Keratinocyte (primary cell): ENCODE measurements around the gene GRIN2C. TPM values are rescaled to one million over a fixed set of nuclear protein-coding genes. Genes with fewer than 3 reads are reported as not detected.
"Not testable (repeated sequence)": the region's sequence is repeated elsewhere in the genome, so short reads cannot be mapped to it uniquely, and the experiment has no call there.

Experiments
- DNase-seq: peaks from one replicate; pipeline ENCODE4 v3.0.0-alpha.2; 2011; ENCODE audit warnings: low read depth, missing footprints, low spot score
- FAIRE-seq: peaks from 2 replicates; lab custom pipeline; 2011; peaks lifted over from hg19 to GRCh38; lab: Jason Lieb, UNC
- H2AFZ ChIP-seq: 2 replicates; pipeline ENCODE4 v1.6.0; 2012; ENCODE audit warnings: low read length, control low read depth, inconsistent platforms; ENCODE audit not compliant: control insufficient read depth
- H3K27ac ChIP-seq: 2 replicates; pipeline ENCODE4 v1.5.1; 2011; ENCODE audit warnings: low read length; ENCODE audit not compliant: control insufficient read depth, insufficient read depth
- H3K27me3 ChIP-seq: 3 replicates; pipeline ENCODE4 v1.6.0; 2011; ENCODE audit warnings: low read length; ENCODE audit not compliant: control insufficient read depth, insufficient read depth; ENCODE audit errors: extremely low read depth
- H3K36me3 ChIP-seq, 2 experiments: 2 replicates in 1 of 2; 3 replicates in 1 of 2; pipeline ENCODE4 v1.5.1; 2011; ENCODE audit warnings: low read length in 2 of 2, mild to moderate bottlenecking in 1 of 2; ENCODE audit not compliant: control insufficient read depth in 2 of 2, insufficient read depth in 2 of 2; ENCODE audit errors: extremely low read depth in 1 of 2
- H3K4me1 ChIP-seq: 3 replicates; pipeline ENCODE4 v1.5.1; 2011; ENCODE audit warnings: low read length; ENCODE audit not compliant: control insufficient read depth, insufficient read depth; ENCODE audit errors: extremely low read depth
- H3K4me2 ChIP-seq: 3 replicates; pipeline ENCODE4 v1.6.0; 2011; ENCODE audit warnings: low read depth, low read length; ENCODE audit not compliant: control insufficient read depth, insufficient read depth; ENCODE audit errors: extremely low read depth
- H3K4me3 ChIP-seq, 3 experiments: fragments of 200-600 bp in 1 of 3; sonication (generic) in 1 of 3; 2 replicates in 2 of 3; 3 replicates in 1 of 3; pipeline ENCODE4 v1.5.1; 2011 to 2016; ENCODE audit warnings: low read length in 3 of 3, mild to moderate bottlenecking in 3 of 3, control low read depth in 2 of 3, inconsistent platforms in 1 of 3, low read depth in 1 of 3, mixed read lengths in 1 of 3, mixed run types in 1 of 3, moderate library complexity in 1 of 3; ENCODE audit not compliant: control insufficient read depth in 2 of 3, insufficient read depth in 2 of 3; ENCODE audit errors: extremely low read depth in 1 of 3
- H3K79me2 ChIP-seq: 2 replicates; pipeline ENCODE4 v1.6.0; 2012; ENCODE audit warnings: low read length; ENCODE audit not compliant: control insufficient read depth, insufficient read depth
- H3K9ac ChIP-seq: 3 replicates; pipeline ENCODE4 v1.6.0; 2011; ENCODE audit warnings: low read length; ENCODE audit not compliant: control insufficient read depth, insufficient read depth; ENCODE audit errors: extremely low read depth
- H3K9me1 ChIP-seq: 3 replicates; pipeline ENCODE4 v1.6.0; 2011; ENCODE audit warnings: low read length; ENCODE audit not compliant: control insufficient read depth, insufficient read depth; ENCODE audit errors: extremely low read depth
- H3K9me3 ChIP-seq: 2 replicates; pipeline ENCODE4 v1.5.1; 2012; ENCODE audit warnings: low read depth, low read length; ENCODE audit not compliant: control insufficient read depth
- H4K20me1 ChIP-seq: 3 replicates; pipeline ENCODE4 v1.6.0; 2011; ENCODE audit warnings: low read length; ENCODE audit not compliant: control insufficient read depth, insufficient read depth; ENCODE audit errors: extremely low read depth
- EZH2 ChIP-seq: IDR thresholded peaks from one replicate; pipeline ENCODE4 v1.6.1; 2012; ENCODE audit warnings: inconsistent platforms, mild to moderate bottlenecking, low read length, moderate library complexity
- dilution Hi-C: fragments of 300-500 bp; cut with MboI; formaldehyde crosslinking; loops from one replicate; pipeline ENCODE4 v1.7.0; 2020; ENCODE audit warnings: low sequenced_read_pairs; ENCODE audit not compliant: extremely low pct_ligation_motif_present
- polyA plus RNA-seq, 5 experiments: library from polyadenylated mRNA; depleted of rRNA in 3 of 5; stranded (reverse) in 3 of 5; stranded (forward) in 1 of 5; unstranded in 1 of 5; fragments of >200 nt; gene quantifications; 1 replicate in 1 of 5; 2 replicates in 3 of 5; 3 replicates in 1 of 5; pipeline versions ENCODE4 v1.2.1 to v1.2.3, GENCODE V29; 2011 to 2012; ENCODE audit warnings: missing spikeins in 2 of 5, low read depth in 1 of 5, low replicate concordance in 1 of 5
- TF ChIP-seq, protein P1 (sequence below), 3 experiments: IDR thresholded peaks in 1 of 3; conservative IDR thresholded peaks in 1 of 3; optimal IDR thresholded peaks in 1 of 3; 2 replicates in 2 of 3; 3 replicates in 1 of 3; pipeline versions ENCODE3 to v1.5.1; 2011; ENCODE audit warnings: low read length in 3 of 3, mild to moderate bottlenecking in 3 of 3, moderate library complexity in 2 of 3, control low read depth in 1 of 3, inconsistent platforms in 1 of 3; ENCODE audit not compliant: insufficient read depth in 2 of 3; ENCODE audit errors: extremely low read depth in 1 of 3

The GRIN2C gene
- polyA plus RNA-seq, 1 donor (not counting 4 experiments of a cell fraction or from before 2014, with no cell fraction given) = not detected

GRCh38 chr17:74870512-74870911, 10.8 kb upstream of the GRIN2C start:
- DNase-seq = no peak
- dilution Hi-C loops = no loop called here
- H3K9me3 ChIP-seq = no peaks in the 10 kb centered on the region

GRCh38 chr17:74870028-74870427, 10.3 kb upstream of the GRIN2C start:
- H2AFZ ChIP-seq, dilution Hi-C loops: not testable (repeated sequence)

More at GRCh38 chr17:74870512-74870911, 10.8 kb upstream of the GRIN2C start:
- Histone ChIP-seq H3K27ac (no peak overlapping the region), H2AFZ (no peak overlapping the region), H3K27me3 (no peaks in the 10 kb centered on the region), H3K9ac (no peak overlapping the region), H3K4me3 (no peak overlapping the region), H4K20me1 (no peaks in the 10 kb centered on the region), H3K36me3 (peaks cover 0 to 2% of the 10 kb centered on the region in 2 experiments), H3K9me1 (no peaks in the 10 kb centered on the region), H3K4me2 (no peak overlapping the region), H3K4me1 (peaks cover 21% of the 10 kb centered on the region), H3K79me2 (peaks cover 8% of the 10 kb centered on the region)
- no peak for FAIRE-seq
- no peak for TF ChIP-seq EZH2
- TF ChIP-seq, protein P1, sequence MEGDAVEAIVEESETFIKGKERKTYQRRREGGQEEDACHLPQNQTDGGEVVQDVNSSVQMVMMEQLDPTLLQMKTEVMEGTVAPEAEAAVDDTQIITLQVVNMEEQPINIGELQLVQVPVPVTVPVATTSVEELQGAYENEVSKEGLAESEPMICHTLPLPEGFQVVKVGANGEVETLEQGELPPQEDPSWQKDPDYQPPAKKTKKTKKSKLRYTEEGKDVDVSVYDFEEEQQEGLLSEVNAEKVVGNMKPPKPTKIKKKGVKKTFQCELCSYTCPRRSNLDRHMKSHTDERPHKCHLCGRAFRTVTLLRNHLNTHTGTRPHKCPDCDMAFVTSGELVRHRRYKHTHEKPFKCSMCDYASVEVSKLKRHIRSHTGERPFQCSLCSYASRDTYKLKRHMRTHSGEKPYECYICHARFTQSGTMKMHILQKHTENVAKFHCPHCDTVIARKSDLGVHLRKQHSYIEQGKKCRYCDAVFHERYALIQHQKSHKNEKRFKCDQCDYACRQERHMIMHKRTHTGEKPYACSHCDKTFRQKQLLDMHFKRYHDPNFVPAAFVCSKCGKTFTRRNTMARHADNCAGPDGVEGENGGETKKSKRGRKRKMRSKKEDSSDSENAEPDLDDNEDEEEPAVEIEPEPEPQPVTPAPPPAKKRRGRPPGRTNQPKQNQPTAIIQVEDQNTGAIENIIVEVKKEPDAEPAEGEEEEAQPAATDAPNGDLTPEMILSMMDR (optimal IDR thresholded peaks at IDR 0.05 in 1 of 3, IDR thresholded peaks at IDR 0.05 in 1 of 3, conservative IDR thresholded peaks at IDR 0.05 in 1 of 3; ENCODE audit: extremely low read depth in 1 of 3, insufficient read depth in 2 of 3, low read length in 3 of 3) = no peak

DNA sequence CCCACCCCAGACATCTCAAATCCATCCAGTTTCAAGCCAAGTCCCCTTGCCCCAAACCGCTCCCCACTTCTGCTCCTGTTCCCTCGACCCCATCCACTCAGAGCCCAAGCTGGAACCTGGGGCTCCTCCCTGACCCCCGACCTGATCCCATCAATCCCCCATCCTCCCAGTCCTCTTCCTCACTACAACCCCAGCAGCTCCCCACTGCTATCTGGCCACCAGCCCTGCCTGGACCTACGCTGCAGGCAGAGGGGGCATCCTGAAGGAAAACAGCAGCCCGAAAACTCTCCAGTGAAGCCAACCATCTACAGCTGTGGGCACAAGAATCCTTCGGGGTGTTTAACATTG, 9.2 kb upstream of the GRIN2C start:
- Histone ChIP-seq H3K4me1 (peaks cover 17% of the 10 kb centered on the region), H3K4me2 (no peak overlapping the region), H3K36me3 (peaks cover 0 to 4% of the 10 kb centered on the region in 2 experiments), H3K27ac (no peak overlapping the region), H3K4me3 (no peak overlapping the region), H3K27me3 (no peaks in the 10 kb centered on the region), H3K9me3 (no peaks in the 10 kb centered on the region), H3K79me2 (peaks cover 8% of the 10 kb centered on the region), H3K9ac (no peak overlapping the region), H4K20me1 (no peaks in the 10 kb centered on the region), H3K9me1 (no peaks in the 10 kb centered on the region), H2AFZ (no peak overlapping the region)
- DNase-seq = no peak
- dilution Hi-C loops = no loop called here
- FAIRE-seq = no peak
- TF ChIP-seq, protein P1 (optimal IDR thresholded peaks at IDR 0.05 in 1 of 3, IDR thresholded peaks at IDR 0.05 in 1 of 3, conservative IDR thresholded peaks at IDR 0.05 in 1 of 3; ENCODE audit: extremely low read depth in 1 of 3, insufficient read depth in 2 of 3, low read length in 3 of 3) = no peak
- no peak for TF ChIP-seq EZH2

More at GRCh38 chr17:74870028-74870427, 10.3 kb upstream of the GRIN2C start:
- H3K27ac ChIP-seq, H3K9me3 ChIP-seq, H3K27me3 ChIP-seq, FAIRE-seq, H3K4me2 ChIP-seq, H3K4me3 ChIP-seq, H4K20me1 ChIP-seq, H3K79me2 ChIP-seq, H3K36me3 ChIP-seq, DNase-seq, H3K9me1 ChIP-seq, H3K9ac ChIP-seq: not testable (repeated sequence)
- H3K4me1 ChIP-seq = peaks cover 21% of the 10 kb centered on the region
